ENCODE data around the gene ARHGAP26. TPM values are rescaled to one million over a fixed set of nuclear protein-coding genes. Genes with fewer than 3 reads are reported as not detected.
A peak's percentile ranks its signal among the peaks of the same experiment; 100 is the strongest.

Gene ARHGAP26
- total and polyA plus RNA-seq, 2 of the 4 experiments (the other 2 are of a cell fraction), result 0.54 to 0.56 TPM

GRCh38 chr5:143187495-143187894 lies 417.3 kb downstream of the ARHGAP26 start:
- no peak overlapping the region for H2BK20ac ChIP-seq (ENCODE audit: low read depth, low read length)
- ChIA-PET POLR2A (ENCODE audit: unreplicated experiment) (no interaction called here), CTCF (no interaction called here)
- peak overlapping the region; percentile 55 for H2AFZ ChIP-seq (replicated peaks; ENCODE audit: low read length, poor library complexity)
- H3K4me1 ChIP-seq (ENCODE audit: control insufficient read depth, insufficient read depth, low read length), result no peaks in the 10 kb centered on the region
- no peak overlapping the region for H3K27ac ChIP-seq (ENCODE audit: insufficient read depth, low read length)
- H4K8ac ChIP-seq (ENCODE audit: low read depth in 2 of 2, low read length in 2 of 2), result no peak overlapping the region
- no peak overlapping the region for H2AK5ac ChIP-seq (ENCODE audit: low read depth, low read length)
- H3K14ac ChIP-seq (replicated peaks; ENCODE audit: low read depth, low read length), result no peak overlapping the region
- H4K91ac ChIP-seq (ENCODE audit: insufficient read depth, low read depth, low read length), result no peak overlapping the region
- H3K18ac ChIP-seq (ENCODE audit: low read depth, low read length), result no peak overlapping the region
- no peak overlapping the region for H3K4me3 ChIP-seq (ENCODE audit: insufficient read depth, low read depth, low read length)
- no peak overlapping the region for H3K4me2 ChIP-seq (ENCODE audit: low read depth, low read length)
- H4K20me1 ChIP-seq (ENCODE audit: insufficient read depth, low read length), result no peaks in the 10 kb centered on the region
- no TSS peak for BruUV-seq (replicated peaks)
- no peak overlapping the region for H2BK15ac ChIP-seq (ENCODE audit: low read depth, low read length)
- TF ChIP-seq CHD1 (IDR thresholded peaks at IDR 0.05; ENCODE audit: low read depth, low read length), result no peak
- TF ChIP-seq SMC3 (IDR thresholded peaks at IDR 0.05; ENCODE audit: low read depth, low read length), result no peak
- no peak for TF ChIP-seq MAZ (IDR thresholded peaks at IDR 0.05; ENCODE audit: borderline replicate concordance, low read depth, low read length)
- TF ChIP-seq CEBPB (IDR thresholded peaks at IDR 0.05; ENCODE audit: low read depth, low read length), result no peak
- TF ChIP-seq NFE2L2 (IDR thresholded peaks at IDR 0.05; ENCODE audit: low read depth, low read length), result no peak
- TF ChIP-seq ELK1 (IDR thresholded peaks at IDR 0.05; ENCODE audit: borderline replicate concordance, low read depth, low read length), result no peak
- in situ Hi-C loops (cut with MboI; ENCODE audit: low sequenced_read_pairs), result no loop called here
- intact Hi-C loops (cut with micrococcal nuclease), result no loop called here
- H3K79me1 ChIP-seq (ENCODE audit: low read depth in 1 of 2, low read length in 2 of 2), result no peaks in the 10 kb centered on the region
- no peak for ATAC-seq (ENCODE audit: low read depth)
- peaks cover 4% of the 10 kb centered on the region for H3K9me3 ChIP-seq (ENCODE audit: control insufficient read depth, insufficient read depth, low read length)
- H2BK5ac ChIP-seq (ENCODE audit: low read depth, low read length, poor library complexity, severe bottlenecking), result no peak overlapping the region
- no peak overlapping the region for H3K9ac ChIP-seq (ENCODE audit: low read depth, low read length)
- no peak overlapping the region for H3K56ac ChIP-seq (ENCODE audit: extremely low read depth, insufficient read depth, low read length)
- no peaks in the 10 kb centered on the region for H3K27me3 ChIP-seq (ENCODE audit: control insufficient read depth, insufficient read depth, low read length)
- no peaks in the 10 kb centered on the region for H3K36me3 ChIP-seq (ENCODE audit: control insufficient read depth, insufficient read depth, low read length)
- H2AK9ac ChIP-seq (replicated peaks; ENCODE audit: low read depth, low read length, poor library complexity), result no peak overlapping the region
- H4K5ac ChIP-seq (ENCODE audit: low read depth, low read length), result no peak overlapping the region
- no peak overlapping the region for H3K23ac ChIP-seq (ENCODE audit: low read depth, low read length)
- no peak overlapping the region for H3K4ac ChIP-seq (ENCODE audit: low read depth, low read length)
- DNase-seq, result no peak
- H3K9me1 ChIP-seq (ENCODE audit: insufficient read depth, low read length), result no peaks in the 10 kb centered on the region
- dilution Hi-C loops (cut with HindIII; ENCODE audit: low sequenced_read_pairs, unreplicated experiment), result no loop called here
- WGBS, 2 experiments (ENCODE audit: extremely low coverage in 2 of 2, insufficient read length in 1 of 2), result 82% methylated on average over 2 of the region's 8 CpGs; no CpG with 5 or more reads in 1 of the 2 experiments
- H2BK120ac ChIP-seq (ENCODE audit: low read depth, low read length), result no peak overlapping the region
